Heart left ventricle (tissue), 13 donors: ENCODE measurements around the gene ALDH3B1.

Experiments used
- POLR2A ChIP-seq, 2 donors: fragments of 450-650 bp; IDR thresholded peaks; one replicate each; pipeline ENCODE4 v1.6.1; 2017; ENCODE audit warnings: antibody characterized with exemption in 2 of 2, mild to moderate bottlenecking in 2 of 2, moderate library complexity in 2 of 2
- TF ChIP-seq, protein P1 (sequence below), 12 donors: fragments of 200-600 bp; sonication (generic) in 4 of 12; IDR thresholded peaks; one replicate each; pipeline versions ENCODE4 v1.5.0 to v1.8.0; 2018 to 2022; ENCODE audit warnings: antibody characterized with exemption in 12 of 12, mild to moderate bottlenecking in 5 of 12
- donor health status: ischemic (EF 13 %, LVEDD 7.1; RV severe dilation, severe dysfunction).
- donor health status: DM: no; HTN: yes; CAD: no.
- donor health status: DM: no; HTN: no; CAD: no.
- donor health status: ischemic (EF 25% LVEDD 6.9; RV normal size, moderate dysfunction).
- donor health status: ischemic (EF 25% LVEDD 5.7; RV mildly dilated, moderate dysfunction).
- donor health status: ischemic (EF 35%, LVEDD 5.7; RV mildly dilated, moderate dysfunction).
- donor health status: nonischemic (EF 11% LVEDD 7.7; RV severe dilation, severe dysfunction).
- donor health status: DM: yes; HTN: yes; CAD: no.
- donor health status: PGD.
- donor health status: ischemic (EF 29% LVEDD 5.4; RV normal size, mild dysfunction).
- donor health status: nonischemic (EF 23%, LVEDD 6.1; RV moderate dilation, normal function).

DNA sequence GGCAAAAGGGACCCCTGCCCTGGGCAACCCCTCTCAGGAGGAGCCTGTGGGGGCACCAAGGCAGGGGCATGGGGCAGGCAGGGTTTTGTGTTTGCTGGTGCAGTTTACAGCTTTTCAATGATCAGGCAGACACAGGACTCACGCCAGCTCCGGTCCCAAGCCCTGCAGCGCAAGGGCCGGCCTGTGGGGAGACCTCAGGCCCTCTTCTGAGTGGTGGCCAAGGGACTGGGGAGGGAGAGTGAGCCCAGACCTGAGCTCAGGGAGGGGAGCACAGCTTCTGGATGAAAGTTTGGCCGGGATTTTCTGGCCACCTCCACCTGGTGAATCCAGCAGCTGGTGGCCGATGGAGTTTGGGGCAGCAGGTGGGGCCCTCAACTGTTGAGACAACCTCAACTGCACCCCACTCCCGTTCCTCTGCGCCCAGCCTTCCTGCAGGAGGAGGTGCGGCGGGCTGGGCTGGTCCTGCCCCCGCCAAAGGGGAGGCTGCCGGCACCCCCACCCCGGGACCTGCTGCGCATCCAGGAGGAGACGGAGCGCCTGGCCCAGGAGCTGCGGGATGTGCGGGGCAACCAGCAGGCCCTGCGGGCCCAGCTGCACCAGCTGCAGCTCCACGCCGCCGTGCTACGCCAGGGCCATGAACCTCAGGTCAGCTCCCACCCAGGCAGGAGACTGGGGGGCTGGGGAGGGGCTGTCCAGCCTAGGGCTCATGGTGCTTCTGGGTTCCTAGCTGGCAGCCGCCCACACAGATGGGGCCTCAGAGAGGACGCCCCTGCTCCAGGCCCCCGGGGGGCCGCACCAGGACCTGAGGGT, 32.3 kb downstream of the ALDH3B1 start:
- TF ChIP-seq, protein P1, sequence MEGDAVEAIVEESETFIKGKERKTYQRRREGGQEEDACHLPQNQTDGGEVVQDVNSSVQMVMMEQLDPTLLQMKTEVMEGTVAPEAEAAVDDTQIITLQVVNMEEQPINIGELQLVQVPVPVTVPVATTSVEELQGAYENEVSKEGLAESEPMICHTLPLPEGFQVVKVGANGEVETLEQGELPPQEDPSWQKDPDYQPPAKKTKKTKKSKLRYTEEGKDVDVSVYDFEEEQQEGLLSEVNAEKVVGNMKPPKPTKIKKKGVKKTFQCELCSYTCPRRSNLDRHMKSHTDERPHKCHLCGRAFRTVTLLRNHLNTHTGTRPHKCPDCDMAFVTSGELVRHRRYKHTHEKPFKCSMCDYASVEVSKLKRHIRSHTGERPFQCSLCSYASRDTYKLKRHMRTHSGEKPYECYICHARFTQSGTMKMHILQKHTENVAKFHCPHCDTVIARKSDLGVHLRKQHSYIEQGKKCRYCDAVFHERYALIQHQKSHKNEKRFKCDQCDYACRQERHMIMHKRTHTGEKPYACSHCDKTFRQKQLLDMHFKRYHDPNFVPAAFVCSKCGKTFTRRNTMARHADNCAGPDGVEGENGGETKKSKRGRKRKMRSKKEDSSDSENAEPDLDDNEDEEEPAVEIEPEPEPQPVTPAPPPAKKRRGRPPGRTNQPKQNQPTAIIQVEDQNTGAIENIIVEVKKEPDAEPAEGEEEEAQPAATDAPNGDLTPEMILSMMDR (IDR thresholded peaks at IDR 0.05) = no peak
- TF ChIP-seq POLR2A (IDR thresholded peaks at IDR 0.05) = no peak
